Endothelial cell (in vitro differentiated cells): ENCODE results near the gene OVAAL. TPM values are rescaled to one million over a fixed set of nuclear protein-coding genes. Genes with fewer than 3 reads are reported as not detected.
A peak's percentile ranks its signal among the peaks of the same experiment; 100 is the strongest.

ENCODE experiments used
- DNase-seq: peaks from one replicate; pipeline ENCODE4 v3.0.0; 2021; ENCODE audit warnings: low spot score
- H3K27ac Mint-ChIP-seq: one replicate; pipeline ENCODE4 v1.8.0; 2021; ENCODE audit warnings: mixed read lengths, inconsistent platforms; ENCODE audit not compliant: unreplicated experiment
- H3K27me3 Mint-ChIP-seq: one replicate; pipeline ENCODE4 v1.8.0; 2021; ENCODE audit warnings: mild to moderate bottlenecking, moderate library complexity, mixed read lengths, inconsistent platforms; ENCODE audit not compliant: unreplicated experiment
- H3K36me3 Mint-ChIP-seq: one replicate; pipeline ENCODE4 v1.8.0; 2021; ENCODE audit warnings: mild to moderate bottlenecking, low read depth, mixed read lengths, inconsistent platforms; ENCODE audit not compliant: unreplicated experiment
- H3K4me1 Mint-ChIP-seq: one replicate; pipeline ENCODE4 v1.8.0; 2021; ENCODE audit warnings: mild to moderate bottlenecking, mixed read lengths, inconsistent platforms; ENCODE audit not compliant: unreplicated experiment
- H3K4me3 Mint-ChIP-seq: one replicate; pipeline ENCODE4 v1.8.0; 2021; ENCODE audit warnings: mild to moderate bottlenecking, mixed read lengths, inconsistent platforms; ENCODE audit not compliant: unreplicated experiment
- H3K9me3 Mint-ChIP-seq: one replicate; pipeline ENCODE4 v1.8.0; 2021; ENCODE audit warnings: mixed read lengths, inconsistent platforms; ENCODE audit not compliant: unreplicated experiment
- long read RNA-seq: library from polyadenylated mRNA; unstranded; transcript quantifications from one replicate; pipeline ENCODE4 v2.0.0, GENCODE V29; 2020; ENCODE audit not compliant: unreplicated experiment
- total RNA-seq: library from RNA; stranded (reverse); fragmentation: NEBNext Ultra II Directional; extraction: Animal tissue kit (Norgen Biotek cat#: 25700); gene quantifications from one replicate; pipeline ENCODE4 v1.2.1, GENCODE V29; 2021; ENCODE audit not compliant: unreplicated experiment
- TF ChIP-seq, protein P1 (sequence below): fragments of 200-600 bp; sonication (generic); IDR thresholded peaks from one replicate; pipeline ENCODE4 v1.5.0; 2021; ENCODE audit warnings: antibody characterized with exemption; ENCODE audit not compliant: unreplicated experiment

The OVAAL gene
- total RNA-seq: not detected
- long read RNA-seq: 0 reads

DNA sequence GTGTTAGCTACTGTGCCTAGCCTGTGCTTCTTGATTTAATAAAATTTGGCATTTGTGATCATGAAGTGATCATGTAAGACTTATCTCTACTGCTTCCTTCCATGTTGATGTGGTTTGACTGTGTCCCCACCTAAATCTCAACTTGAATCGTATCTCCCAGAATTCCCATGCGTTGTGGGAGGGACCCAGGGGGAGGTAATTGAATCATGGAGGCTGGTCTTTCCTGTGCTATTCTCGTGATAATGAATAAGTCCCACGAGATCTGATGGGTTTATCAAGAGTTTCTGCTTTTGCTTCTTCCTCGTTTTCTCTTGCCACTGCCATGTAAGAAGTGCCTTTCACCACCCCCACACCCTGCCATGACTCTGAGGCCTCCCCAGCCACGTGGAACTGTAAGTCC, at the start of gene OVAAL:
TSS of gene OVAAL (plus strand) at position 301 of the 400 bp plus-strand sequence.
- no peak within 1 kb of the TSS for H3K27ac Mint-ChIP-seq
- no peak for DNase-seq
- TF ChIP-seq, protein P1, sequence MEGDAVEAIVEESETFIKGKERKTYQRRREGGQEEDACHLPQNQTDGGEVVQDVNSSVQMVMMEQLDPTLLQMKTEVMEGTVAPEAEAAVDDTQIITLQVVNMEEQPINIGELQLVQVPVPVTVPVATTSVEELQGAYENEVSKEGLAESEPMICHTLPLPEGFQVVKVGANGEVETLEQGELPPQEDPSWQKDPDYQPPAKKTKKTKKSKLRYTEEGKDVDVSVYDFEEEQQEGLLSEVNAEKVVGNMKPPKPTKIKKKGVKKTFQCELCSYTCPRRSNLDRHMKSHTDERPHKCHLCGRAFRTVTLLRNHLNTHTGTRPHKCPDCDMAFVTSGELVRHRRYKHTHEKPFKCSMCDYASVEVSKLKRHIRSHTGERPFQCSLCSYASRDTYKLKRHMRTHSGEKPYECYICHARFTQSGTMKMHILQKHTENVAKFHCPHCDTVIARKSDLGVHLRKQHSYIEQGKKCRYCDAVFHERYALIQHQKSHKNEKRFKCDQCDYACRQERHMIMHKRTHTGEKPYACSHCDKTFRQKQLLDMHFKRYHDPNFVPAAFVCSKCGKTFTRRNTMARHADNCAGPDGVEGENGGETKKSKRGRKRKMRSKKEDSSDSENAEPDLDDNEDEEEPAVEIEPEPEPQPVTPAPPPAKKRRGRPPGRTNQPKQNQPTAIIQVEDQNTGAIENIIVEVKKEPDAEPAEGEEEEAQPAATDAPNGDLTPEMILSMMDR: no peak
- H3K27me3 Mint-ChIP-seq: peaks cover 5% of the 10 kb centered on the region
- no peaks in the 10 kb centered on the region for H3K9me3 Mint-ChIP-seq
- no peaks in the 10 kb centered on the region for H3K4me1 Mint-ChIP-seq
- no peak within 1 kb of the TSS for H3K4me3 Mint-ChIP-seq
- H3K36me3 Mint-ChIP-seq: no peaks in the 10 kb centered on the region

GRCh38 chr1:180510882-180511281, 47.9 kb upstream of the OVAAL start:
- H3K4me3 Mint-ChIP-seq: no peak overlapping the region
- TF ChIP-seq, protein P1: no peak
- H3K36me3 Mint-ChIP-seq: no peaks in the 10 kb centered on the region
- H3K27me3 Mint-ChIP-seq: peaks cover 1% of the 10 kb centered on the region
- DNase-seq: no peak
- H3K9me3 Mint-ChIP-seq: no peaks in the 10 kb centered on the region
- peaks cover 4% of the 10 kb centered on the region for H3K4me1 Mint-ChIP-seq
- H3K27ac Mint-ChIP-seq: no peak overlapping the region

DNA sequence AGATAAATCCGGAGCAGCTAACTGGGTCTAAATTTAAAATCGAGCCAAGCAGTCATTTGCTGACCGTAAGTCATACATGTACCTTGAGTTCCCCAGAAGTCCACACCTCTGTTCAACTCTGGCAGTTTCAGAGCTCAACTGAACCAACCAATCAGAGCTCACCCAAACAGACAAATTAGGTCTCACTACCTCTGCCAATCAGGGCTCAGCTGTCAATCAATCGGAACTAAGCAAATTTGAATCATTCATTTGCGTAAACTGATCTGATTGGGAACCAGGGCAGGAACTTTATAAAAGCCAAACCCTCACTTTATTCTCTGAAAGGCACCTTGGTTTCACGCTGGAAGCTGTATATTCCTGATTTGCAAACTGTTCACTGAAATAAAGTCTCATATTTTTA, 45.2 kb upstream of the OVAAL start:
- Mint-ChIP-seq H3K27me3 (no peaks in the 10 kb centered on the region), H3K27ac (no peak overlapping the region), H3K4me1 (peaks cover 3% of the 10 kb centered on the region), H3K9me3 (no peaks in the 10 kb centered on the region), H3K36me3 (no peaks in the 10 kb centered on the region), H3K4me3 (no peak overlapping the region)
- TF ChIP-seq, protein P1: no peak
- no peak for DNase-seq

DNA sequence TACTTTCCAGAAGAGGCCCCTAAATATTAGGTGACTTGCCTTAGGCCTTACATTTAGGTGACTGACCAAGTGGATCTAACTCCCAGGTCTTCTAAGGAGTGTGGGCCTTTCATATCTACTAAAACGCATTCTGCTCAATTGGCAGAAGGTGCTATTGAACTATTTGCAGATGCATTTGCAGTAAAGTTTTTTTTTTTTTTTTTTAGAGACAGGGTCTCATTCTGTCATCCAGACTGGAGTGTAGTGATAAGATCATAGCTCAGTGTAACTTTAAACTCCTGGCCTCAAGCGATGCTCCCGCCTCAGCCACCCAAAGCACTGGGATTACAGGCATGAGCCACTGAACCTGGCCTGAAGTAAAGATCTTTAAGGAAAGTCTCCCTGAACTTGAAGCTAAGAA, 43.4 kb upstream of the OVAAL start:
- peaks cover 4% of the 10 kb centered on the region for H3K36me3 Mint-ChIP-seq
- TF ChIP-seq, protein P1: no peak
- no peak overlapping the region for H3K4me3 Mint-ChIP-seq
- peaks cover 3% of the 10 kb centered on the region for H3K27me3 Mint-ChIP-seq
- H3K27ac Mint-ChIP-seq: no peak overlapping the region
- H3K9me3 Mint-ChIP-seq: no peaks in the 10 kb centered on the region
- no peak for DNase-seq
- H3K4me1 Mint-ChIP-seq: peaks cover 14% of the 10 kb centered on the region

- H3K9me3 Mint-ChIP-seq: no peaks in the 10 kb centered on the region
- peaks cover 20% of the 10 kb centered on the region for H3K4me1 Mint-ChIP-seq
- peaks cover 4% of the 10 kb centered on the region for H3K36me3 Mint-ChIP-seq
- H3K27me3 Mint-ChIP-seq: peaks cover 3% of the 10 kb centered on the region
- peak; percentile 73 for DNase-seq
- no peak overlapping the region for H3K4me3 Mint-ChIP-seq
- H3K27ac Mint-ChIP-seq: no peak overlapping the region
- TF ChIP-seq, protein P1: peak; percentile 69
Measured at GRCh38 chr1:180515857-180516388, 42.8 kb upstream of the OVAAL start.
